Measurements from ENCODE around the gene C20orf204.

C20orf204 gene

DNA sequence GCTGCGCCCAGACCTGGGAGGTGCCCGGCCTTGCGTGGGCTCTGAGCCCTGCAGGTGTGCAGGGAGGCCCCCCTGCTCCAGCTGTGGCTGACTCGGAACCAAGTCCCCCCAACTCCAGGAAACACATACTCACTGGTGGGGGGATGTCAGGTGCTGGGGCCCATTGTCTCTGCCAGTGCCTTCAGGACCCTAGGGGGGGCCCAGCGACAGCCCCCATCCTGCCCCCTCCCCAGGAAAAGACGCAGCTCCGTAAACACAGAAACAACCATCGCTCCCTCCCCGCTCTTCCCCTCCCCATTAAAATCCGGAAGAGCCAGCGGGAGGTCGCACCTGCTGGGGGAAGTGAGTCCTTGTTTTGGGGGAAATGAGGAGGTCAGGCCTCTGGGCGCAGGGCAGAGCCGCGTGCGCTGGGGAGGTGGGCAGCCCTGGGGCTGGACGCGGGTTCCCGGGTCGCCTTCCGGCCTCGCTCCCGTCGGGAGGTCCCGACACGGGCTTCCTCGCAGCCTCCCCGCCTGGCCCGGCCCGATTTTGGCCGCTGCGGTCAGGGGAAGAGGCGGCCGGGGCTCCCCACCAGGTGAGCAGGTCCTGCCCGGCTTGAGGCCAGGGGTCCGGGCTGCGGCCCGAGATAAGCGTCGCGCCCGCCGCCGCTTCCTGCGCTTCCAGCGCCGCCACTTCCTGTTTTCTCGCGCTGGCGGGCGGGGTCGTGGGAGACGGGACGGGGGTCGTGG, 6.2 kb downstream of the C20orf204 start:
- no peak for DNase-seq

DNA sequence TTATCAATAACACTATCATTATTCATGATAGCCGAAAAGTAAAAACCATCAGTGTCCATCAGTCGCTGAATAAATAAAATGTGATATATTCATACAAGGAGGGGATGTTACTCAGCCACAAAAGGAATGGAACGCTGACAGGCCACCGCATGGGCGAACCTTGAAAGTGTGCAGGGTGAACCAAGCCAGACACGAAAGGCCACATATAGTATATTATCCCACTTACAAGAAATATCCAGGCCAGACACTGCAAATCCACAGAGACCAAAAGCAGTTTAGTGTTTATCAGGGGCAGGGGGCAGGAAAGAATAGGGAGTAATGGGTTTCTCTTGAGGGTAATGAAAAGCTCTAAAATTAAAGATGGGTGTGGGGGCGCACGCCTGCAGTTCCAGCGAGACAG, 7.8 kb downstream of the C20orf204 start:
- no peak for DNase-seq

DNA sequence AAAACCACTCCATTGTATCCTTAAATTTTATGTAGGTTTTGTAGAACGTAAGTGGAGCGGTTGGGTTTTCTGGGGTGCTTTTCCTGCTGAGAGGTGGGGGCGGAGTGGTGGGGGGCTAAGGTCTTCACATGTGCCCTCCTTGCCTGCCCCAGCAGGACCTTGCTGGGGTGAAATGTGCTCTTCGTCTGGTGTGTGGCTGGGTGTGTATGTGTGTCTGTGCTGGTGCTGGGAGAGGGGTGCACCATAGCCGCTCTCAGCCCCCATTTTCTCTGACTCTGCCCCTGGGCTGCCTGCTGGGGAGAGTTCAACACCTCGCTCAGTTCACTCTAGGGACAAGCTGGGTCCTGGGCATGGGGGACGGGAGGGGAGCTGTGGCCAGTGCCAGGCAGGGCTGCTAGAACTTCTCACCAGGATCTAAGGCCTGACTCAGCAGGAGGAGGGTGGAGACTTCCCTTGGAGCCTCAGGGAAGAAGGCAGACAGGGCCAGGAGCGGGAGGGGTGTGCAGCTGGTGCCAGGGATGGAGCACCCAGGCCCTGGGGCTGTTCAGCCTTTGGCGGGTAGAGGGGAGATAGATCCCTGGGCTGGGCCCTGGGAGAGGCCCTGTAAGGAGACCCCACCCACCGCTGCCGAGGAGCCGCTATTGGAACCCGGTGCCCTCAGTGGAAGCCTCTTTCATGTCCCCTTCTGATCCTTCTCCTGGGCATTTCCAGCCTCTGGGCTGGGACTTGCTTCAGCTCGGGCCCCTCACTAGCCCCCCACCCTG, 8.7 kb downstream of the C20orf204 start:
- no peak for DNase-seq

DNA sequence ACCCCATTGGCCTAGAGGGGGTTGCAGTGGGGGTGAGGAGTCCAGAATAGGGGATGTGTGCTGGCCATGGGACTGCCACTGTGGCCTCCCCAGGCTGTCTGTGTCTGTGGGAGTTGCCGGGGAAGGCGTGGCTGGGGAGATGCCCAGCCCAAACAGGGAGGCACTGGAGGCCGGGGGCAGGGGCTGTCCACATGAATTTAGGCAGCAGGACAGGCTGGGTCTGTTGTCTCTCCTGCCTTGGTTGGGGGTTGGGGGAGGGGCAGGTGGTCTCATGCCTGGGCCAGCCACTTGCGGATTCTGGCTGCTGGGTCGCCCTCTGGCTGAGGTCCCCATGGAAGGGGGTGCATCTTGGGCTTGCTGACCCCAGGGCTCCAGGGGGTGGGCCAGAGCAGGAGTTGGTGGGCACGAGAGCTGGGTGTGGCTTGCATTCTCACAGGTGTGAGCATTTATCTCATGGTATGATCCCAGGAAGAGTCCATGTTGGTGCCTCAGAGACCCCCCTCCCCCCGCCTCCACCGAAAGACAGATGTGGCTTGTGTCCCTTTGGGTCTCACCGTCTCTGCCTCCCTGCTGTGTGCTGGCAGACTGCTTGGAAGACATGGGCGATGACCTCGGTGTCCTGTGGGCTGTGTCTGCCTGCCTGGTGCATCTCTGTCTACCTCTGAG, 9.5 kb downstream of the C20orf204 start:
- no peak for DNase-seq

DNA sequence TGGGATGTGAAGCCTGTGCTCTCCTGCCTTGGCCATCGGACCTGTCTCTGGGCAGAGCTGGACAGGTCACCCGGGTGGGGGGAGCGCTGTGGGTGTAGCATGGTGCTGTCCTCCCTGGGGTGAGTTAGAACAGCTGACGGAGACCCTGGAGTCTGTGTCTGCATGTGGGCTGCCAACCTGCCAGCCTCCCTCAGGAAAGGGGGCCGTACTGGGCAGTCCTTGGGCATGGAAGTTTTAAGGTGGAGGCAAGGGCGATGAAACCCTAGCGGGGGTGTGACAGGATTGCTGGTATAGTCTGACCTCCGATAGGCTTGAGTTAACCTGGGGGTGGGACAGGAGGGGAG, 11.0 kb downstream of the C20orf204 start:
- no peak for DNase-seq

DNA sequence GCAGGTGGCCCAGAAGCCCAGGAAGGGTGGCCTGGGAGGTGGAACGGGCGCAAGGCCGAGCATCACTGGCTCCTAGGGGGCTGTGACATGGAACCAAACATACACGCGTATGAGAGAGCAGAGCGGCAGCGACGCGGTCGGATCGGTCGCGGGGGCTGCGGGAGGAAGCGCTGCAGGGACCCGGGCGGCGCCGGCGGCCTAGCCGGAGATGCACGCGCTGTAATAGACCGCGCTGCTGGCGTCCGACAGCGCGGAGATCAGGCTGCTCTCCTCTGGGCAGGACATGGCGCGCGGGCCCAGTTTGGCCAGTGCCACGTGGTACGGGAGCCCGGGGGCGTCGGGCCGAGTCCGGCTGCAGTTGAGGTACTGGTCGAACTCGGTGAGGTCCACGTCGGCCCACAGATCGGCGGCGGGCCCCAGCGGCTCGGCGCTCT, 12.0 kb downstream of the C20orf204 start:
- no peak for DNase-seq

DNA sequence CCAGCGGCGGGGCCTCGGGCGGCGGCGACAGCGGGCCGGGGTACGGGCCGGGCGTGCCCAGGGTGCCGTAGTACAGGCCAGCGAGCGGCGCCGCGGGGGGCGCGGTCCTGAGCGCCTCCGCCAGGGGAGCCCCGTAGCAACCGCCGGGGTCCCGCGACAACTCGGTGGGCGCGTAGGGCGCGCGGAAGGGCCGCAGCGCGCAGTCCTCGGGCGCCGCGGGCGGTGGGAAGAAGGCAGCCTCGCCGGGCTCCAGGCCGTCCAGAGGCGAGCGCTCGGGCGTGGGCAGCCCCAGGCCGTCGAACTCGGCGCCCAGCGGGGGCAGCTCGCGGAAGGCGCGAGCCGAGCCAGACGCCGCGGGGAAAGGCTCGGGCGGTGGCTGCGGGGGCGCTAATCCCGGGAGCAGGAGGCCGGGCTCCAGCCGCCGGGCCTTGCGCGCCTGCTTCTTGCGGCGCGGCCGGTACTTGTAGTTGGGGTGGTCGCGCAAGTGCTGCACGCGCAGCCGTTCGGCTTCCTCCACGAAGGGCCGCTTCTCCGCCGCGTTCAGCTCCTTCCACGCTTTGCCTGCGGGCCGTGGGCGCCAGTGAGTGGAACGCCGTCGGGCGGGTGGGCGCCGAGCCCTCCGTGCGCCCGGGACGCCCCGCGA, 12.5 kb downstream of the C20orf204 start:
- DNase-seq: no peak

DNA sequence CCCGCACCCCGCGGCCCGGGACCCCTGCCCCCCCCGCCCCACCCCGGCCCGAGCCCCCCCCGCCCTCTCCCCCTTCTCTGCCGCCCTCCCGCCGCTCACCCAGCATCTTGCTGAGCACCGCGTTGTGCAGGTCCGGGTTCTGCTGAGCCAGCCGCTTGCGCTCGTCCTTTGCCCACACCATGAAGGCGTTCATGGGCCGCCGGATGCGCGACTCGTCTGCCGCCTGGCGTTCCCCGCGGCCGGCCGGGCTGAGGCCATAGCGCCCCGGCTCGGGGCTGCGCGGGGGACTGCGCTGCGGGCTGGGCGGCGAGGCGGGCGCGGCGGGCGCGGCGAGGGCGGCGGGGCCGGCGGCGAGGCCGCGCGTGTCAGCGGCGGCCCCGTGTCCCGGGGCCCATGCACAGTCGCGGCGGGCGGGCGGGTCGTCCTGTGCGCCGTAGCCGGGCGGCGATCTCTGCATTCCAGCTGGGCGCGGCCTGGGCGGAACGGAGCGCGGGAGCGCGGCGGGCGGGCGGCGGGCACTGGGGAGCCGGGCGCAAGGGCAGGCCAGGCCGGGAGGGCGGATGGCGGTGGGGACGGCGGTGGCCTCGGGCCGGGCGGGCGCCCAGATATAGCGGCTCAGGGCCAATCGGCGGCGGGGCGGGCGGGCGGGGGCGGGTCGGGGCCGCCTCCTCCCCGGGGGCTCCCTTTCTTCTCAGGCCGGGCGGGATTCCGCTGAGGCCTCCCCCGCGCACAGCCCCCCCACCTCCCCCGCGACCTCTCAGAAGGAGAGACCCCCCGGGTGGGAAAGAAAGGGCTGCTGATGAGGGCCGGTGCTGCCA, 13.3 kb downstream of the C20orf204 start, which contains the start of gene SOX18:
Gene SOX18, minus strand, starts transcription at position 580 of the 818 bp plus-strand sequence. Its CDS starts 123 bp downstream, at position 457.
- no peak for DNase-seq

DNA sequence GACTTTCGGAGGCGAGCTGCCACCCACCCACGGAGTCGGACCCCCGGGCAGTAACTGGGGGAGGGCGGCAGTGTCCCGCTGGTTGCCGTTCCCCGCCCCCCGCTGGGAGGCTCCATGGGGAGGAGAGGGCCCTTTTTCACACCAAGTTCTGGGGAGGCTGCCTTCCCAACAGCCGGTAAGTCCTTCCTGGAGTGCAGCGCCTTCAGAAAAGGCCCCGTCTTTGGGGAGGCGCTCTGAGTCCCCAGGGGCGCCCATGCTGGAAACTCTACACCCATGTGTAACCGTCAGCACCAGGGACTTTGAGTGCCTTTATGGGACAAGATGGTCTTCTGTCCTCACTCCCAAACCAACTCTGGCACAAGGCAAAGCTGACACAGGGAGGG, 13.9 kb downstream of the C20orf204 start:
- no peak for DNase-seq

DNA sequence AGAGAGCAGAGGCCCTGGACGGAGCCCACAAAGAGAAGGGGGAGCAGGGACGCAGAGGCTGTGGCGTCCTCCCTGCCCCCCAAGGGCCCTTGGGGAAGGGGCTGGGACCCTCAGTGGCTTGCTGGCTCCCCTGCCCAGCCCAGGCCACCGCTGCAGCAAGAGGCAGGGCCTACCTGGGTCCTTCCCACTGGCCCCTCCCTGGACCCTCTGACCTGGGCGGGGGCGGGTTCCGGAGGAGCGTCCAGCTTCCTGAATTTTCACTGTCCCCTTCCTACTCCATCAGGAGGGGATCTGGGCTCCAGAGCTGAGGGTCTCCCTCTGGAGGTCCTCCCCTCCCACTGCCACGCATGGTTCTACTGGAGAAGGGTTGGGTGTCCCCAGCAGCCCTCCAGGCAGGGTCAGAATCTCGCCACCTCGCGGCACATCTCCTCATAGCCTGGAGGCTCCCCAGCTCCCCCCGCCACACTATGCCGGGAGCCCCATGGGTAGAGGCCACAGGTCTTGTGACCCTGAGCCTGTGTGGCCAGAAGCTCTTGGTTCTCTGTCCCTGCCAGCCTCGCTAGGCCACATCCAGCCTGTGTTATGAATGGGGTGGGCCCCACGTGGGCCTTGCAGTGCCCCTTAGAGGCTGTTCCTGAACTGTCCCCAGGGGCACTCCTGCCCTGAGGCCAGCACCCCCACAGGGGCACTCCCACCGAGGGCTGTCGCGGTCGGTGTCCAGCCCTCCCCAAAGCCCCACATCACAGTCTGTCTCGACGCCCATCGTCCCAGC, 14.5 kb downstream of the C20orf204 start:
- no peak for DNase-seq

DNA sequence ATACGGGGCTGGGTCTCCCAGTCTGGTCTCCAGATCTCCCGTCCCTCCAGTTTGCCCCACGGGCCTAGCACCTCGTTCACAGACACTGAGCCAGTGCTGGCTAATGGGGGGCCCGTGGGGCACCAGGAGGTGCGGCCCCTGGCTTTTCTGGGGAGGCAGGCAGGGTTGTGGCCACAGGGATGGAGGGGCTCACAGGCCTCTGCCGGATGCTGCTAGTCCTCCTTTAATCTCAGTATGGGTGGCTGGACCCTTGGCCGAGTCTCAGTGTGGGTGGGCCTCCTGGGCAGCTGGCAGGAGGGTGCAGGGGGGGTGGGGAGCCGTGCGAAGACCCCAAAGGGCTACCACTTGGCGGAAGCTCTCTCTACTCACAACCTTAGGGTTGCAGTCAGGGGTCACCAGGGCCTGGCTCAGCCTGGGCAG, 15.1 kb downstream of the C20orf204 start:
- no peak for DNase-seq

DNA sequence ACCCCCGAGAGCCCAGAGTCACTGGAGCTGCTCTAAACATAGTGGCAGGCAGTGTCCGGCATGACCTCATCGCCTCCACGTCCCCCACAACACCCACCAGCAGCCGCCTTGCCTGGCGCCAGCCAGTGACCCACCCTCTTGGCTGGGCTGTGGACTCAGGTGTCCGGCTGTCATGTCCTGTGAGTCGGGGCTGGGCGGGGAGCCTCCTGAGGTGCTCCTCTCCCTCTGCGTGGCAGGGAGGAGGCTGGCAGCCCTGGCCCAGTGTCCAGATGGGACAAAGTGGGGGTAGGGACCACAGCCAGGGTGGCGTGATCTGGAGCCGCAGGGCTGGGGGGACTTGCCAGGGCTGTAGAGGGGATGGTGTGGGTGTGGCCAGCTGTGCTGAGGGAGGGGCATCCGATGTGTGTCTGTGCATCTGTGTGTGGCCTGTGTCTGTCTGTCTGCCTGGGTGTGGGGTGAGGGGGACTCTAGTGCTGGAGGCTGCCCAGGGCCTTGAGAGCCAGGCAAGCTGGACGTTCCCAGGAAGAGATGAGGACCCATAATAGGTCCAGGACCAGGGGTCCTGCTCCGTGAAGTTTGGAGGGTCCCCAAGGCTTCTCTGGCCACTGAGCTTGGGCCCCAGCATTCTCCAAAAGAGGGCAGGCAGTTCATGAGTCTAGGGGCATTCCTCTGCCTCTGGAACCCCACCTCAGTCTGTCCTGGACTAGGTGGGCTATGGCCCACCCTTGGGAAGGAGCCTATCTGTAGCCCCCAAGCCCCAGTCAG, 15.8 kb downstream of the C20orf204 start:
- no peak for DNase-seq

DNA sequence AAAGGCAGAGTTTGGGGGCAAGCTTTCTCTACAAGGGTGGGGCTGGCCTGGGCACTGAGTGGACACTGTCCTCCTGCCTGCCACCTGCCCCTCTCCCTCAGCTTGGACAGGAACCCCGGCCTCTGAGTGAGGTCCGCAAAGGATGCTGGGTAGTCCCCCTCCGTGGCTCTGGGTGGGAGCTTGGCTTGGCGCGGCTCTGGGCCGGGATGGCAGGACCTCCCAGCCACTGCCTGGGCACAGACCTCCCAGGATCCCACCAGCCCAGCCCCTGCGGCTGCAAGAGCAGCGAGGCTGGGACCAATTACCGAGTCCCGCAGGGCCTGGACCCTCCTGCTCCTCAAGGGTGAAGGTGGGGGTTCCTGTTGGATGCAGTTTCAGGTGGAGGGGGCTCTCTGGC, 16.3 kb downstream of the C20orf204 start:
- no peak for DNase-seq

DNA sequence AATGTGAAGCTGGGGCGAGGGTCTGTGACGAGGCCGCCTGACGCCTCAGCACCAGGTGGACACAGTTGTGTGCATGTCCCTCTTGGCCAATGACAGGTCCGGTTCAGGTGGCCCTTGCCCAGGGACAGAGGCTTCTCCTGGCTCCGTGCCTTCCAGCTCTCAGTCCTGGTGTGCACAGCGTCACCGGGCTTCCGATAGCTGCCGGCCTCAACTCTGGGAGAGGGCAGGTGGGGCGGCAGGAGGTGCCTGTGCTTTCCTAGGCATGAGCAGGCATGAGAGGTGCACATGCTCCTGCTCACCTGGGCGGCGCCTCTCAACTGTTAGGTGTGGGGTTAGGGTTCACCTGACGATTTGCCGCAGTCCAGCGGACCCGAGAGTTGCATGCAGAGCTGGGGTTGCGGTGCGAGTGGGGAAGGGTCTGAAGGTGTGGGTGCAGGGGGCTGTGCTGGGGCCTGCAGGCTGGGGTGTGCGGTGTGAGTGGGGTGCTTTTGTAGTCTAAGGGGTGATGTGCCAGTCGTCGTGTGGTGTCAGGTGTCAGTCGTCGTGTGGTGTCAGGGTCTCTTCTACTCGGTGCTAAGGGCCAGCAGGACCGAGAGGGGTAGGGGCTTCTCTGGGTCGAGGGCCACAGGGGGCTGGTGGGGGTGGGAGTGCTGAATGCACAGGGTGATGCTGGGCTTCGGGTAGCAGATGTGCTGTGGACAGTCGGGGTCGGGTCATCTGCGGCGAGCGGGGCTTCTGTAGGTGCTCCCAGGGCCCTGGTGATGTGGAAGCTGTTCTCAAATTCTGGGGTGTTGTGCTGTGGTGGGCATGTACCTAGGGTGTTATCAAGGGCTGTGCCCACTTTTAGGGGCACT, 17.2 kb downstream of the C20orf204 start:
- no peak for DNase-seq

DNA sequence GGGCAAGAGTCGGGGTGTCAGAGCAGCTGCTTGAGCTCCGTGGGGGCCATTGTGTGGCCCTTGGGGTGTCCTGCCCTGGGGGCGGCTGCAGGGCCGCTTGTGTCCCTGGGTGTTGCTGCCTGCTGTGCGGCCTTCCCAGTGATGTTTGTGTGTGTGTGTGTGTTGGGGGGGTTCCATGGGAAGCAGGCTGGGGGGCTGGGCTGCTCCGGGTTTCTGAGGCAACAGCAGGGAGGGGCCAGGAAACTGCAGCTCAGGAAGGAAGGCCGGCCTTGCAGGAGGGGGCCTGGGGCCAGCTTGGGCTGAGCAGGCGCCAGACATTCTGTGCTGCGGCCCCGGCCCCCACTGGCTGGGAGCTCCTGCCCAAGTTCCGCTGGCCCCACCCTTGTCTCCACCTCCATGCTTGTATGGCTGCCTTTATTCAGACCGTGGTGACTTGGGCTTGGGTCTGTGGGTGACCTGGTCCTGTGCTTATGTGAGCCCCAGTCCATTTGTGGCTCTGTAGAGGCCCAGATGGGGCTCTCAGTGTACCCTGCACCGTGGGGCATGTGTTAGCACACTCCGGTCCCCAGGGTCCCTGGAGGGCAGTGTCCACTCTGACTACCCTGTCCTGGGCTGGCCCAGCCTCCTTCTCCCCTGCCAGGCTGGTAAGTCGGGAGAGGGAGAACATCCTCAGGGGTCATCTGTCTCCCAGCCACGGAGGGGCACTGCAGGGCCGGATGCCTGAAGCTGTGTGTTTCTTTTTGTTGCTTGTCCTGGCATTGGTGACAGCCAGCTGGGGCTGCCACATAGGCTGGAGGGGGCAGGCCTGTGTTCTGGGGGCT, 18.1 kb downstream of the C20orf204 start:
- DNase-seq: no peak

DNA sequence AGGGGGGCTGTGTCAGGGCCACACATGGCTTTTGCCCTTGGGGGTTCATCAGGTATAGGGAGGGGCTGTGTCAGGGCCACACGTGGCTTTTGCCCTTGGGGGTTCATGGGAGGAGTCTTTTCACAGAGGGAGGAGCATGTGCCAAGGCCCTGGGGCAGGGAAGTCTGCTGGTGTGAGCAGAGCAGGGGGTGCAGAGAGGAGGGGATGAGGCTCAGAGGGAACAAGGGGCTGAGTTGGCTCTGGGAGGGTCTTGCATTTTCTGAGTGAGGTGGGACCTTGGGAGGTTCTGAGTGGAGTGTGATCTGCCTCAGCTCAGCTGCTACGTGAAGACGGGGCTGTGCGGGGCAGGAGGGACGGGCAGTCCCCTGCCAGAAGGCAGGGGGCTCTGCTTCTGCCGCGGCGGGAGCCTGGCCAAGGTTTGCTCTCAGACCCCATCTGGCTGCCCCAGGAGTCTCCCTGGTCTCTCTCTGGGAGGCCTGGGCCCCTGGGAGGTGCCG, 19.5 kb downstream of the C20orf204 start:
- DNase-seq: no peak

DNA sequence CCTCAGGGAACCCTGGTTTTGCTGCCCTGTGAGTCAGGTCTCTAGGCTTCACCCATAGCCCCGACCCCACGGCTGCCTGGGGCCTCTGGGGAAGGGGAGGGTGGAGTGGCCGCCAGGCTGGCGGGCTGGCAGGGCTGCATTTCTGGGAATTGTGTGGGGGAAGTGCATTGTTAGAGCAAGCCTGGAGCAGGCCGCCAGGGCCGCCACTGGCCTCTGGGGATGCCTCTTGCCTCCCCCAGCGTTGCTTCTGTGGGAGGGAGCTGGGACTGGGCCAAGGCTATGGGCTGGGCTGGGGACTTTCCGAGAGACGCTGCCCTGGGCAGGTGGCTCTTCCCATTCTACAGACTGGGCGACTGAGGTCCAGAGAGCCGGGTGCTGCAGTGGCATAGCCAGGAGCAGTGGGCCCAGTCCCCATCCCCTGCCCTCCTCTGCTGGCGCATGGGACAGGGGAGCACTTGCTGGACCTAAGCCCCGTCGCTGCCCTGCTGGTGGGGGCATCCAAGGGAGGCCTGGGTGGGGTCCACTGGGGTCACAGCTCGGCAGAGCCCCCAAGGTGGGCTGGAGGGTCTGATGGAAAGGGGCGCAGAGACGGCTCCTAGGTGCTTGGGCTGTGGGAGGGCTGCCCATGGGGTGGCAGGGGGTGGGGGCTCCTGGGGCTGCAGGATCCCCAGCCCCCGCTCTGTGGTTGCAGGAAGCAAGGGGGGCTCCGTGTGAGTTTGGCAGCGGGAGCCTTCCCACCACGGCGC, 20.1 kb downstream of the C20orf204 start:
- DNase-seq: no peak

DNA sequence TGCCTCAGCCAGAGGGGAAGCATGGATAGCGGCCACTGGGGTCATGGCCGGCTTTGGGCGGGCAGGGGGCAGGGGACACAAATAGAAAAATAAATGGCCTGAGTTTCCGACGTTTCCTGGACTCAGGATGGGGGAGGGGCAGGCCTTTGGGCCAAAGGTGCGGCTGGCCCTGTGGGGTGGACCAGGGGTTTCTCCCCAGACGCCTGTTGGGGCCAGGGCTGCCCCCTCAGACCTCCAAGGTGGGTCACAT, 20.6 kb downstream of the C20orf204 start:
- no peak for DNase-seq

Measured in stimulated activated CD4-positive, alpha-beta T cell treated with anti-CD3 and anti-CD28 coated beads, Interleukin-12 subunit alpha, Interleukin-12 subunit beta, amount 100 ng/mL, for 4 hours (primary cell).